Nephron (organoid): Measurements from ENCODE around the gene RALGAPB.

Experiments
- H3K27ac Mint-ChIP-seq, 3 experiments: 2 replicates each; pipeline ENCODE4 v1.8.0; 2020; ENCODE audit warnings: mixed read lengths in 3 of 3, mild to moderate bottlenecking in 2 of 3, moderate library complexity in 1 of 3
- H3K27me3 Mint-ChIP-seq: 2 replicates; pipeline ENCODE4 v1.8.0; 2021; ENCODE audit warnings: low read depth, mild to moderate bottlenecking, moderate library complexity, mixed read lengths
- H3K36me3 Mint-ChIP-seq: 2 replicates; pipeline ENCODE4 v1.8.0; 2020; ENCODE audit warnings: low read depth, mixed read lengths
- H3K4me1 Mint-ChIP-seq: 2 replicates; pipeline ENCODE4 v1.8.0; 2020; ENCODE audit warnings: mixed read lengths
- H3K4me3 Mint-ChIP-seq, 3 experiments: 2 replicates each; pipeline ENCODE4 v1.8.0; 2020; ENCODE audit warnings: mild to moderate bottlenecking in 3 of 3, mixed read lengths in 3 of 3, moderate library complexity in 2 of 3
- H3K9me3 Mint-ChIP-seq: 2 replicates; pipeline ENCODE4 v1.8.0; 2020; ENCODE audit warnings: mixed read lengths
- CTCF ChIP-seq, 3 experiments: fragments of 200-600 bp; sonication (generic); IDR thresholded peaks; one replicate each; pipeline ENCODE4 v1.5.0; 2021; ENCODE audit warnings: antibody characterized with exemption in 3 of 3; ENCODE audit not compliant: unreplicated experiment in 3 of 3

The RALGAPB gene

GRCh38 chr20:38547288-38548085 lies 74.8 kb downstream of the RALGAPB start:
- no peak overlapping the region for H3K27ac Mint-ChIP-seq
- no peaks in the 10 kb centered on the region for H3K9me3 Mint-ChIP-seq
- no peaks in the 10 kb centered on the region for H3K27me3 Mint-ChIP-seq
- H3K36me3 Mint-ChIP-seq: peaks cover 52% of the 10 kb centered on the region
- no peak overlapping the region for H3K4me3 Mint-ChIP-seq
- no peaks in the 10 kb centered on the region for H3K4me1 Mint-ChIP-seq
- TF ChIP-seq CTCF (IDR thresholded peaks at IDR 0.05; ENCODE audit: unreplicated experiment in 3 of 3): no peak

GRCh38 chr20:38548356-38549083 lies 75.9 kb downstream of the RALGAPB start:
- TF ChIP-seq CTCF (IDR thresholded peaks at IDR 0.05; ENCODE audit: unreplicated experiment in 3 of 3): no peak
- Mint-ChIP-seq H3K27me3 (no peaks in the 10 kb centered on the region), H3K9me3 (no peaks in the 10 kb centered on the region), H3K4me1 (no peaks in the 10 kb centered on the region), H3K27ac (no peak overlapping the region), H3K4me3 (no peak overlapping the region), H3K36me3 (peaks cover 44% of the 10 kb centered on the region)

GRCh38 chr20:38550274-38550673 lies 77.6 kb downstream of the RALGAPB start:
- Mint-ChIP-seq H3K4me1 (no peaks in the 10 kb centered on the region), H3K9me3 (no peaks in the 10 kb centered on the region), H3K36me3 (peaks cover 51% of the 10 kb centered on the region), H3K27me3 (no peaks in the 10 kb centered on the region), H3K4me3 (no peak overlapping the region), H3K27ac (no peak overlapping the region)
- no peak for TF ChIP-seq CTCF (IDR thresholded peaks at IDR 0.05; ENCODE audit: unreplicated experiment in 3 of 3)

- H3K27me3 Mint-ChIP-seq: no peaks in the 10 kb centered on the region
- peaks cover 45% of the 10 kb centered on the region for H3K36me3 Mint-ChIP-seq
- H3K4me3 Mint-ChIP-seq: no peak overlapping the region
- TF ChIP-seq CTCF (IDR thresholded peaks at IDR 0.05; ENCODE audit: unreplicated experiment in 3 of 3): no peak
- no peak overlapping the region for H3K27ac Mint-ChIP-seq
- H3K9me3 Mint-ChIP-seq: no peaks in the 10 kb centered on the region
- no peaks in the 10 kb centered on the region for H3K4me1 Mint-ChIP-seq
These were observed 78.5 kb downstream of the RALGAPB start for GRCh38 chr20:38551056-38551626.

- no peak for TF ChIP-seq CTCF (IDR thresholded peaks at IDR 0.05; ENCODE audit: unreplicated experiment in 3 of 3)
These were observed 82.3 kb downstream of the RALGAPB start for GRCh38 chr20:38554986-38555385.

More at GRCh38 chr20:38554986-38555385, 82.3 kb downstream of the RALGAPB start:
- no peaks in the 10 kb centered on the region for H3K9me3 Mint-ChIP-seq
- no peaks in the 10 kb centered on the region for H3K27me3 Mint-ChIP-seq
- H3K4me3 Mint-ChIP-seq: no peak overlapping the region
- no peaks in the 10 kb centered on the region for H3K4me1 Mint-ChIP-seq
- H3K36me3 Mint-ChIP-seq: peaks cover 48% of the 10 kb centered on the region
- no peak overlapping the region for H3K27ac Mint-ChIP-seq
